ENCODE results near the gene PTPRG. TPM values are rescaled to one million over a fixed set of nuclear protein-coding genes. Genes with fewer than 3 reads are reported as not detected.

The PTPRG gene
- total and polyA plus RNA-seq, 2 of the 13 experiments (the other 11 are each of a cell fraction or from before 2014, with no cell fraction given), result 8.0 to 25.3 TPM

DNA sequence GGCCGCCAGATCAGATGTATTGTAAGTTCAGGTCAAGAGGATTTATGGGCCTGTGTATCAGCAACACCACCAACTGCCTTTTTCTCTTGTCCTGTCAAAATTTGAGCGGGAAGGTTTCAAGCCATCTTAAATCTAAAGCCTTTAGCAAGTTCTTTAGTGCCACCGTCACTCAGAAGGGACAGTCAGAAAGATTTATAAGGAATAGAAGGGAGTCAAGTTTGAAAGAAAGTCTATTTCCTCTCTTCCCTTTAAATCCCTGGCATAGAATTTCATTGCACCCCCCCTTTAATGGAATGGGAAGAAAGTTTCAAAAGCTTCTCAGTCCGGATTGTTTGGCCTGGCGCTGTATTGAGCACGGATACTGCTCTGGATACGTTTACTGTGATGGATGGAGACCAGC lies 452.6 kb downstream of the PTPRG start (continued):
- TF ChIP-seq FOXP1 (IDR thresholded peaks at IDR 0.05), result no peak
- no peak for TF ChIP-seq FOXP1 (CRISPR knock-in tag; IDR thresholded peaks at IDR 0.05)

DNA sequence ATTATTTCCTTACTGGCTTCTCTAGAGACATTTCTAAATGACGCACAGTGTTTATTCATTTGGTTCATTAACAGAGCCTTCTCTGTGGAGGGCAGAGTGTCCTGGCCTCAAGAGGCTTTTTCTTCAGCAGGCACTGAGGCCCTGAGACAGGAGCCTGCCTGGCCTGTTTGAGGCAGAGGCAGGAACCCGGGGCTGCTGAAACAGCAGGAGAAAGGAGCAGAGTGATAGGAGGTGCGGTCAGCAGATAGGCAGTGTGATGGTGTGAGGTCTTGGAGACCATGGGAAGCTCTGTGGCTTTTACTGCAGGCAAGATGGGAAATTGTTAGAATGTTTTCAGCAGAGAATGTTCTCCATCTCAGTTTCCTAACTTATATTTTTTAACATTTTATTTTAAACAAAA lies 453.7 kb downstream of the PTPRG start:
- Histone ChIP-seq H3K4me2 (ENCODE audit: low read depth, low read length) (no peak overlapping the region), H3K4me3 (replicated peaks in 1 of 3; ENCODE audit: insufficient read depth in 1 of 3, low read depth in 2 of 3, low read length in 3 of 3) (no peak overlapping the region), H3K9ac (ENCODE audit: insufficient read depth, low read depth, low read length) (no peak overlapping the region), H3K36me3 (replicated peaks in 1 of 2; ENCODE audit: control insufficient read depth in 1 of 2, insufficient read depth in 2 of 2, low read length in 2 of 2) (0 out of 5 replicates have a peak, but pooled peaks cover 0 to 5% of the 10 kb centered on the region in 2 experiments), H2AFZ (ENCODE audit: low read length) (no peak overlapping the region), H3K79me2 (ENCODE audit: insufficient read depth, low read length) (no peaks in the 10 kb centered on the region), H3K4me1 (ENCODE audit: insufficient read depth, low read length) (peaks cover 9% of the 10 kb centered on the region), H3K27me3 (ENCODE audit: control insufficient read depth in 1 of 2, insufficient read depth in 2 of 2, low read length in 2 of 2) (no peaks in the 10 kb centered on the region), H3K9me3 (ENCODE audit: low read length) (no peaks in the 10 kb centered on the region), H4K20me1 (ENCODE audit: insufficient read depth, low read length) (no peaks in the 10 kb centered on the region), H3K27ac (ENCODE audit: extremely low read length, insufficient read depth, low read length) (no peak overlapping the region)
- in situ Hi-C loops (cut with HindIII; ENCODE audit: extremely low pct_ligation_motif_present, low pct_unique_long_range_greater_than_20kb), result no loop called here
- no peak for FAIRE-seq
- WGBS (ENCODE audit: low lambda C conversion rate), result 91% methylated on average over 3 of the region's 3 CpGs
- intact Hi-C loops (cut with micrococcal nuclease; ENCODE audit: unreplicated experiment), result no loop called here
- no peak for ATAC-seq
- CTCF ChIA-PET (ENCODE audit: low intra/inter-chr PET ratio, low total read pairs), result no interaction called here
- DNase-seq (ENCODE audit: low spot score), result no peak
- TF ChIP-seq GTF3A (CRISPR knock-in tag; conservative IDR thresholded peaks at IDR 0.05), result no peak
- TF ChIP-seq RNF2 (conservative IDR thresholded peaks at IDR 0.05; ENCODE audit: low read depth), result no peak
- no peak for TF ChIP-seq FOXC1 (CRISPR knock-in tag; IDR thresholded peaks at IDR 0.05; ENCODE audit: borderline replicate concordance)
- TF ChIP-seq, protein P1, sequence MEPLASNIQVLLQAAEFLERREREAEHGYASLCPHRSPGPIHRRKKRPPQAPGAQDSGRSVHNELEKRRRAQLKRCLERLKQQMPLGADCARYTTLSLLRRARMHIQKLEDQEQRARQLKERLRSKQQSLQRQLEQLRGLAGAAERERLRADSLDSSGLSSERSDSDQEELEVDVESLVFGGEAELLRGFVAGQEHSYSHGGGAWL (CRISPR knock-in tag; IDR thresholded peaks at IDR 0.05), result no peak
- no peak for TF ChIP-seq BCL6 (CRISPR knock-in tag; IDR thresholded peaks at IDR 0.05)
- POLR2A ChIA-PET, result no interaction called here
- BruUV-seq (replicated peaks), result no TSS peak

DNA sequence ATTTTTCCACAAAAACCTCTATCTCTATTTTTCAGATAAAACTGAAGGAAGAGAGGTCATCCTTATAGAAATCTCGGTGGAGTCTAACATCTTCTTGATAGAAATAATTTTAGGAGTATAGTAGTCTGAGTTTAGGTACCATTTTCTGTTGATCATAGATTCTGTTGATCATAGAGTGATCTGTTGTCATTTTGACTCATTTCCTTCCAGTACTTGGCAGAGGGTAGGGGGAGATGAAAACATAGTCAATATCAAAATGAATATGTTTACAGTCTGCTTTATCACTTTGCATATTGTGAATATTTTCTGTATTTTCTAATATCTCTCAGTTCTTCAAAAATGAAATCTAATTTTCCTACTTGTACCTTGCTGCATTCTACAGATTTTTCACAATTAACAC lies 458.5 kb downstream of the PTPRG start:
- peaks cover 9% of the 10 kb centered on the region for H3K4me1 ChIP-seq (ENCODE audit: insufficient read depth, low read length)
- FAIRE-seq (no peak), ATAC-seq (no peak), DNase-seq (ENCODE audit: low spot score) (no peak)
- H3K4me2 ChIP-seq (ENCODE audit: low read depth, low read length), result no peak overlapping the region
- no peaks in the 10 kb centered on the region for H4K20me1 ChIP-seq (ENCODE audit: insufficient read depth, low read length)
- in situ Hi-C loops (cut with HindIII; ENCODE audit: extremely low pct_ligation_motif_present, low pct_unique_long_range_greater_than_20kb) (no loop called here), intact Hi-C loops (cut with micrococcal nuclease; ENCODE audit: unreplicated experiment) (no loop called here)
- H3K9me3 ChIP-seq (ENCODE audit: low read length), result no peaks in the 10 kb centered on the region
- BruUV-seq (replicated peaks), result no TSS peak
- 0% methylated on average over 1 of the region's 1 CpG for WGBS (ENCODE audit: low lambda C conversion rate)
- H3K36me3 ChIP-seq (replicated peaks in 1 of 2; ENCODE audit: control insufficient read depth in 1 of 2, insufficient read depth in 2 of 2, low read length in 2 of 2), result 0 out of 5 replicates have a peak, but pooled peaks cover 0 to 5% of the 10 kb centered on the region in 2 experiments
- no peak overlapping the region for H3K27ac ChIP-seq (ENCODE audit: extremely low read length, insufficient read depth, low read length)
- POLR2A ChIA-PET, result no interaction called here
- no peaks in the 10 kb centered on the region for H3K27me3 ChIP-seq (ENCODE audit: control insufficient read depth in 1 of 2, insufficient read depth in 2 of 2, low read length in 2 of 2)
- no peak overlapping the region for H3K4me3 ChIP-seq (replicated peaks in 1 of 3; ENCODE audit: insufficient read depth in 1 of 3, low read depth in 2 of 3, low read length in 3 of 3)
- H3K79me2 ChIP-seq (ENCODE audit: insufficient read depth, low read length), result no peaks in the 10 kb centered on the region
- H3K9ac ChIP-seq (ENCODE audit: insufficient read depth, low read depth, low read length), result no peak overlapping the region
- CTCF ChIA-PET (ENCODE audit: low intra/inter-chr PET ratio, low total read pairs), result no interaction called here
- no peak overlapping the region for H2AFZ ChIP-seq (ENCODE audit: low read length)
- TF ChIP-seq, protein P2, sequence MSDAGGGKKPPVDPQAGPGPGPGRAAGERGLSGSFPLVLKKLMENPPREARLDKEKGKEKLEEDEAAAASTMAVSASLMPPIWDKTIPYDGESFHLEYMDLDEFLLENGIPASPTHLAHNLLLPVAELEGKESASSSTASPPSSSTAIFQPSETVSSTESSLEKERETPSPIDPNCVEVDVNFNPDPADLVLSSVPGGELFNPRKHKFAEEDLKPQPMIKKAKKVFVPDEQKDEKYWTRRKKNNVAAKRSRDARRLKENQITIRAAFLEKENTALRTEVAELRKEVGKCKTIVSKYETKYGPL (CRISPR knock-in tag; IDR thresholded peaks at IDR 0.05), result no peak
- no peak for TF ChIP-seq SRY (CRISPR knock-in tag; IDR thresholded peaks at IDR 0.05)
- TF ChIP-seq, protein P3, sequence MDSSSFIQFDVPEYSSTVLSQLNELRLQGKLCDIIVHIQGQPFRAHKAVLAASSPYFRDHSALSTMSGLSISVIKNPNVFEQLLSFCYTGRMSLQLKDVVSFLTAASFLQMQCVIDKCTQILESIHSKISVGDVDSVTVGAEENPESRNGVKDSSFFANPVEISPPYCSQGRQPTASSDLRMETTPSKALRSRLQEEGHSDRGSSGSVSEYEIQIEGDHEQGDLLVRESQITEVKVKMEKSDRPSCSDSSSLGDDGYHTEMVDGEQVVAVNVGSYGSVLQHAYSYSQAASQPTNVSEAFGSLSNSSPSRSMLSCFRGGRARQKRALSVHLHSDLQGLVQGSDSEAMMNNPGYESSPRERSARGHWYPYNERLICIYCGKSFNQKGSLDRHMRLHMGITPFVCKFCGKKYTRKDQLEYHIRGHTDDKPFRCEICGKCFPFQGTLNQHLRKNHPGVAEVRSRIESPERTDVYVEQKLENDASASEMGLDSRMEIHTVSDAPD (CRISPR knock-in tag; IDR thresholded peaks at IDR 0.05), result no peak
- no peak for TF ChIP-seq SMAD3 (CRISPR knock-in tag; IDR thresholded peaks at IDR 0.05)
- TF ChIP-seq ZNF878 (CRISPR knock-in tag; IDR thresholded peaks at IDR 0.05), result no peak
- TF ChIP-seq YEATS2 (CRISPR knock-in tag; IDR thresholded peaks at IDR 0.05; ENCODE audit: borderline replicate concordance), result no peak
- TF ChIP-seq ELF1 (CRISPR knock-in tag; IDR thresholded peaks at IDR 0.05), result no peak

All from HepG2 (cell line).